Ovary (tissue), 3 donors: ENCODE results near the gene CHAD.

ENCODE experiments used
- CTCF ChIP-seq, 3 donors: fragments of 450-650 bp in 2 of 3; fragments of 200-600 bp in 1 of 3; IDR thresholded peaks; one replicate each; pipeline versions ENCODE4 v1.5.1 to v1.8.0; 2016 to 2022; ENCODE audit warnings: antibody characterized with exemption in 3 of 3, mild to moderate bottlenecking in 1 of 3
- POLR2A ChIP-seq: fragments of 450-650 bp; IDR thresholded peaks from one replicate; pipeline ENCODE4 v1.6.1; 2017; ENCODE audit warnings: antibody characterized with exemption, mild to moderate bottlenecking, moderate library complexity
- donor health status: DM: no; HTN: no; CAD: no.

- TF ChIP-seq POLR2A (no peak), CTCF (IDR thresholded peaks at IDR 0.05) (no peak)
These were observed 1.4 kb downstream of the CHAD start for GRCh38 chr17:50467114-50467854.
